K562 (cell line): ENCODE measurements around the gene SLC37A2. TPM values are rescaled to one million over a fixed set of nuclear protein-coding genes. Genes with fewer than 3 reads are reported as not detected.

ENCODE experiments used
- CHD2 ChIP-seq: IDR thresholded peaks from 2 replicates; pipeline ENCODE4 v1.6.1; 2011; ENCODE audit warnings: low read depth, low read length
- CREB1 ChIP-seq, 2 experiments: sonication (generic) in 1 of 2; formaldehyde crosslinking in 1 of 2; IDR thresholded peaks; 2 replicates each; pipeline versions ENCODE4 v1.6.1 to v1.8.0; 2012 to 2022; ENCODE audit warnings: inconsistent platforms in 1 of 2, mild to moderate bottlenecking in 1 of 2, missing genetic modification reagents in 1 of 2, moderate library complexity in 1 of 2
- CSDE1 ChIP-seq, 2 experiments: fragments of 450-650 bp; IDR thresholded peaks; 2 replicates each; pipeline ENCODE4 v1.6.1; 2016; ENCODE audit warnings: mild to moderate bottlenecking in 1 of 2
- CTBP1 ChIP-seq: fragments of 450-650 bp; IDR thresholded peaks from 2 replicates; pipeline ENCODE4 v1.6.1; 2016; ENCODE audit warnings: borderline replicate concordance
- DDX20 ChIP-seq: fragments of 450-650 bp; IDR thresholded peaks from 2 replicates; pipeline ENCODE4 v1.6.1; 2016; ENCODE audit warnings: missing genetic modification characterization, low read depth, mild to moderate bottlenecking, missing compliant biosample characterization, moderate library complexity
- ESRRB ChIP-seq: fragments of 250-450 bp; sonication (Bioruptor Pico); IDR thresholded peaks from 2 replicates; pipeline ENCODE4 v1.5.0; 2020; ENCODE audit warnings: mild to moderate bottlenecking, moderate library complexity, borderline replicate concordance
- HDAC1 ChIP-seq, 2 experiments: fragments of 450-650 bp; IDR thresholded peaks; 2 replicates each; pipeline ENCODE4 v1.6.1; 2016 to 2017; ENCODE audit warnings: inconsistent platforms in 1 of 2, mild to moderate bottlenecking in 1 of 2, moderate library complexity in 1 of 2
- KLF13 ChIP-seq: fragments of 450-650 bp; IDR thresholded peaks from 2 replicates; pipeline ENCODE4 v1.6.1; 2016; ENCODE audit warnings: missing genetic modification characterization, low read depth, mild to moderate bottlenecking, missing compliant biosample characterization, moderate library complexity, borderline replicate concordance
- NELFE ChIP-seq: IDR thresholded peaks from 2 replicates; pipeline ENCODE4 v1.6.1; 2011; ENCODE audit warnings: mild to moderate bottlenecking; ENCODE audit not compliant: insufficient read depth, insufficient read length
- PRDM10 ChIP-seq: fragments of 450-650 bp; IDR thresholded peaks from 2 replicates; pipeline ENCODE4 v1.6.1; 2018; ENCODE audit not compliant: partially characterized antibody
- SMARCC2 ChIP-seq: fragments of 450-650 bp; IDR thresholded peaks from 2 replicates; pipeline ENCODE4 v1.6.1; 2017; ENCODE audit warnings: antibody characterized with exemption, moderate library complexity, mild to moderate bottlenecking, low read depth
- TEAD2 ChIP-seq: fragments of 450-650 bp; IDR thresholded peaks from 2 replicates; pipeline ENCODE4 v1.6.1; 2016; ENCODE audit warnings: missing genetic modification characterization, control low read depth, missing compliant biosample characterization
- UBTF ChIP-seq, 2 experiments: IDR thresholded peaks; 2 replicates each; pipeline ENCODE4 v1.6.1; 2012; ENCODE audit warnings: improper control_type of control experiment in 2 of 2, low read depth in 2 of 2, low read length in 2 of 2, borderline replicate concordance in 1 of 2
- YBX1 ChIP-seq: fragments of 450-650 bp; IDR thresholded peaks from 2 replicates; pipeline ENCODE4 v1.7.1; 2016; ENCODE audit warnings: mild to moderate bottlenecking
- YY1 ChIP-seq, 3 experiments: IDR thresholded peaks; 2 replicates each; pipeline ENCODE4 v1.6.1; 2011; ENCODE audit warnings: low read length in 2 of 3, mild to moderate bottlenecking in 2 of 3, moderate library complexity in 2 of 3, borderline replicate concordance in 1 of 3, control low read depth in 1 of 3, low read depth in 1 of 3; ENCODE audit not compliant: insufficient read depth in 3 of 3, insufficient replicate concordance in 2 of 3, control insufficient read depth in 1 of 3, insufficient read length in 1 of 3; ENCODE audit errors: extremely low read depth in 1 of 3
- ZBTB33 ChIP-seq: sonication (generic); formaldehyde crosslinking; IDR thresholded peaks from 2 replicates; pipeline ENCODE4 v1.8.1; 2023; ENCODE audit warnings: mild to moderate bottlenecking, missing genetic modification reagents
- ZNF57 ChIP-seq: fragments of 450-650 bp; formaldehyde crosslinking; IDR thresholded peaks from 2 replicates; pipeline ENCODE4 v1.4.0; 2020; ENCODE audit warnings: mild to moderate bottlenecking, moderate library complexity
- ZNF76 ChIP-seq: fragments of 250-450 bp; sonication (Bioruptor Pico); IDR thresholded peaks from 2 replicates; pipeline ENCODE4 v1.4.0; 2020; ENCODE audit warnings: mild to moderate bottlenecking, moderate library complexity, borderline replicate concordance
- polyA plus RNA-seq, 8 experiments: library from polyadenylated mRNA; depleted of rRNA in 4 of 8; stranded (reverse) in 5 of 8; unstranded in 3 of 8; fragments of >200 nt; fragmentation: Nextera tagmentation in 2 of 8; fragmentation: Illumina TruSeq in 1 of 8; extraction: Ambion mirVana in 2 of 8; extraction: Trizol in 1 of 8; gene quantifications; 2 replicates each; pipeline versions ENCODE4 v1.2.1 to v1.2.3, GENCODE V29; 2011 to 2014; ENCODE audit warnings: inconsistent platforms in 1 of 8, missing spikeins in 1 of 8
- total RNA-seq, 7 experiments: library from RNA; depleted of rRNA in 6 of 7; stranded (reverse); fragments of >200 nt in 6 of 7; fragmentation: Illumina TruSeq in 2 of 7; extraction: Trizol in 2 of 7; gene quantifications; 2 replicates each; pipeline versions ENCODE4 v1.2.1 to v1.2.3, GENCODE V29; 2011 to 2021; ENCODE audit warnings: low replicate concordance in 1 of 7

Gene SLC37A2
- total and polyA plus RNA-seq, 9 of the 15 experiments (the other 6 are each of a cell fraction or from before 2014, with no cell fraction given), result 0.01 to 1.2 (median 0.52) TPM

- TF ChIP-seq UBTF (IDR thresholded peaks at IDR 0.05; ENCODE audit: borderline replicate concordance in 1 of 2, low read depth in 2 of 2, low read length in 2 of 2), result no peak
- TF ChIP-seq HDAC1 (IDR thresholded peaks at IDR 0.05), result 0 out of 4 replicates have a peak, but pooled peaks of 1 of the 2 experiments have one; percentile 37
- TF ChIP-seq ZNF76, result no peak
- TF ChIP-seq CHD2, result peak; percentile 65; the same call in 1 of the 2 replicates
- no peak for TF ChIP-seq NELFE
- TF ChIP-seq CTBP1, result peak; percentile 79
- TF ChIP-seq YBX1, result no peak
- TF ChIP-seq SMARCC2, result no peak
- no peak for TF ChIP-seq DDX20 (tag)
- no peak for TF ChIP-seq ESRRB
- TF ChIP-seq YY1 (IDR thresholded peaks at IDR 0.05; ENCODE audit: borderline replicate concordance in 1 of 3, control insufficient read depth in 1 of 3, extremely low read depth in 1 of 3, insufficient read depth in 3 of 3, insufficient read length in 1 of 3, insufficient replicate concordance in 2 of 3, low read depth in 1 of 3, low read length in 2 of 3), result no peak
- no peak for TF ChIP-seq ZBTB33
- peak; percentile 95 for TF ChIP-seq PRDM10
- TF ChIP-seq KLF13, result no peak
- TF ChIP-seq CREB1 (IDR thresholded peaks at IDR 0.05), result peak; percentile 69
- peak; percentile 54 for TF ChIP-seq CREB1 (CRISPR knock-in tag; IDR thresholded peaks at IDR 0.05)
- no peak for TF ChIP-seq TEAD2
- TF ChIP-seq CSDE1 (IDR thresholded peaks at IDR 0.05), result no peak
- no peak for TF ChIP-seq ZNF57 (CRISPR knock-in tag)
Measured at GRCh38 chr11:125111343-125112207, 48.5 kb downstream of the SLC37A2 start, which contains the start of gene TMEM218 (continued).
